Naive thymus-derived CD4-positive, alpha-beta T cell (primary cell): ENCODE measurements around the gene NACA. TPM values are rescaled to one million over a fixed set of nuclear protein-coding genes. Genes with fewer than 3 reads are reported as not detected.
"Not testable (repeated sequence)": the region's sequence is repeated elsewhere in the genome, so short reads cannot be mapped to it uniquely, and the experiment has no call there.

Experiments used
- ATAC-seq: fragments of 150-1000 bp; cut with Tn5 transposase; 2 replicates; pipeline ENCODE4 v1.10.0; 2021; ENCODE audit warnings: mild to moderate bottlenecking, moderate library complexity
- CTCF ChIA-PET: fragments of 350-600 bp; sonication (Branson Sonifier 250); formaldehyde crosslinking; loops from one replicate; lab custom pipeline; 2021; ENCODE audit warnings: antibody characterized with exemption; lab: Charles Lee
- POLR2A ChIA-PET: fragments of 350-600 bp; sonication (Branson Sonifier 250); formaldehyde crosslinking; loops from one replicate; lab custom pipeline; 2021; ENCODE audit warnings: antibody characterized with exemption, inconsistent platforms; lab: Charles Lee
- DNase-seq, 9 donors: peaks; one replicate each; pipeline versions ENCODE4 v3.0.0 to v3.0.0-alpha.2; 2020 to 2022; ENCODE audit warnings: mixed read lengths in 1 of 9
- H3K27ac ChIP-seq: one replicate; pipeline ENCODE4 v1.7.0; 2013; ENCODE audit warnings: mild to moderate bottlenecking, low read depth, low read length, moderate library complexity
- H3K27me3 ChIP-seq, 2 donors: one replicate each; pipeline ENCODE4 v1.7.0; 2013; ENCODE audit warnings: low read length in 2 of 2, mild to moderate bottlenecking in 2 of 2, moderate library complexity in 2 of 2; ENCODE audit not compliant: control insufficient read depth in 2 of 2, insufficient read depth in 2 of 2
- H3K36me3 ChIP-seq, 3 experiments: 1 replicate in 2 of 3; 2 replicates in 1 of 3; pipeline ENCODE4 v1.7.0; 2013; ENCODE audit warnings: low read length in 3 of 3, mild to moderate bottlenecking in 3 of 3, moderate library complexity in 1 of 3; ENCODE audit not compliant: insufficient read depth in 3 of 3, control insufficient read depth in 2 of 3
- H3K4me1 ChIP-seq, 2 donors: one replicate each; pipeline ENCODE4 v1.7.0; 2013; ENCODE audit warnings: low read length in 2 of 2, mild to moderate bottlenecking in 2 of 2, moderate library complexity in 1 of 2; ENCODE audit not compliant: control insufficient read depth in 2 of 2, insufficient read depth in 2 of 2
- H3K4me3 ChIP-seq: 2 replicates; pipeline ENCODE4 v1.7.0; 2013; ENCODE audit warnings: mild to moderate bottlenecking, low read length
- H3K9me3 ChIP-seq, 3 experiments: 1 replicate in 2 of 3; 2 replicates in 1 of 3; pipeline ENCODE4 v1.7.0; 2013; ENCODE audit warnings: low read length in 3 of 3; ENCODE audit not compliant: control insufficient read depth in 2 of 3
- H3K27ac Mint-ChIP-seq, 9 donors: one replicate each; pipeline ENCODE4 v1.8.0; 2020 to 2022; ENCODE audit warnings: mixed read lengths in 9 of 9, mild to moderate bottlenecking in 8 of 9, moderate library complexity in 5 of 9, inconsistent platforms in 2 of 9
- H3K27me3 Mint-ChIP-seq, 5 donors: one replicate each; pipeline ENCODE4 v1.8.0; 2021 to 2022; ENCODE audit warnings: mixed read lengths in 5 of 5, mild to moderate bottlenecking in 1 of 5
- H3K36me3 Mint-ChIP-seq, 5 donors: one replicate each; pipeline ENCODE4 v1.8.0; 2020 to 2022; ENCODE audit warnings: mixed read lengths in 5 of 5, mild to moderate bottlenecking in 3 of 5, inconsistent platforms in 1 of 5
- H3K4me1 Mint-ChIP-seq, 7 donors: one replicate each; pipeline ENCODE4 v1.8.0; 2020 to 2022; ENCODE audit warnings: mixed read lengths in 7 of 7, mild to moderate bottlenecking in 3 of 7, inconsistent platforms in 1 of 7
- H3K4me3 Mint-ChIP-seq, 10 donors: one replicate each; pipeline ENCODE4 v1.8.0; 2020 to 2022; ENCODE audit warnings: mild to moderate bottlenecking in 10 of 10, mixed read lengths in 10 of 10, moderate library complexity in 6 of 10, inconsistent platforms in 2 of 10
- H3K9me3 Mint-ChIP-seq, 11 donors: one replicate each; pipeline ENCODE4 v1.8.0; 2020 to 2022; ENCODE audit warnings: mixed read lengths in 11 of 11, mild to moderate bottlenecking in 4 of 11, inconsistent platforms in 1 of 11, moderate library complexity in 1 of 11
- intact Hi-C, 2 donors: fragments of 100-400 bp; cut with micrococcal nuclease; formaldehyde crosslinking; loops; one replicate each; pipeline ENCODE4 v1.15.1; 2023
- polyA plus RNA-seq, 2 donors: library from polyadenylated mRNA; unstranded; fragments of 300-500 nt; fragmentation: Illumina TruSeq; gene quantifications; one replicate each; pipeline ENCODE4 v1.2.3, GENCODE V29; 2021
- total RNA-seq, 6 experiments: library from RNA in 5 of 6; stranded (reverse) in 5 of 6; gene quantifications; 1 replicate in 5 of 6; 2 replicates in 1 of 6; pipeline ENCODE4 v1.2.3 and lab custom pipeline; 2021 to 2026

The NACA gene
- total and polyA plus RNA-seq, 7 experiments from 2014 or later = 834 to 1,626 (median 1,410) TPM

DNA sequence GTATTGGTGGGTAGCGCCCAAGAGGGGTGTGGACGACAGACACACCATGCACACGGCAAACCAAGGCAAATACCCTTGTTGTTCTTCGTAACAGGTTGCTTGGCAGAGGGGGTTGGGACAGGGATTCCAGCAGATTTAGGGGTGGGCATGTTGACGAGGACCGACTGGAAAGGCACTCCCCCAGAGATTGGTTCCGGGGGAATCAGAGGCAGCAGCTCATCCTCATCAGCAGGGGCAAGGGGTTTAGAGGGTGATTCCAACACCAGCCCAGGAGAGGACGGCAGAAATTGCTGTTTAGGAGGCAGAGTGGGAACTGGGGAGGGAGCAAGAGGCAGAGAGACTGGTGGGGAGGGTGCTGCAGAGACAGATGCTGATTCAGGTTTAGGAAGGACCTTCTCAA, 9.3 kb downstream of the NACA start:
- H3K9me3 ChIP-seq = no peaks in the 10 kb centered on the region
- Mint-ChIP-seq H3K27ac (peak overlapping the region in 8 of 9 donors; percentile 7 to 87 (median 64)), H3K27me3 (no peaks in the 10 kb centered on the region), H3K36me3 (peaks cover 15 to 60% (median 41%) of the 10 kb centered on the region in 5 donors), H3K4me3 (peak overlapping the region in 2 of 10 donors; percentile 15 to 41), H3K9me3 (no peaks in the 10 kb centered on the region), H3K4me1 (peaks cover 42 to 52% (median 50%) of the 10 kb centered on the region in 7 donors)
- intact Hi-C loops = no loop called here
- H3K27ac ChIP-seq = peak overlapping the region; percentile 12
- H3K27me3 ChIP-seq = no peaks in the 10 kb centered on the region
- H3K36me3 ChIP-seq = peaks cover 40 to 79% (median 44%) of the 10 kb centered on the region in 3 experiments
- no peak for DNase-seq
- no peak for ATAC-seq
- H3K4me3 ChIP-seq = no peak overlapping the region
- ChIA-PET CTCF (interaction anchor here (0.7 kb wide), 1 partner anchor 469 kb away, joined by 3 read pairs; no protein-coding TSS in a partner anchor), POLR2A (interaction anchor here (0.7 to 2.3 kb wide), 2 partner anchors 10 to 19 kb away, joined by 3 to 9 read pairs; partner anchors contain the start of gene NACA)
- H3K4me1 ChIP-seq = peaks cover 18 to 22% of the 10 kb centered on the region in 2 donors

DNA sequence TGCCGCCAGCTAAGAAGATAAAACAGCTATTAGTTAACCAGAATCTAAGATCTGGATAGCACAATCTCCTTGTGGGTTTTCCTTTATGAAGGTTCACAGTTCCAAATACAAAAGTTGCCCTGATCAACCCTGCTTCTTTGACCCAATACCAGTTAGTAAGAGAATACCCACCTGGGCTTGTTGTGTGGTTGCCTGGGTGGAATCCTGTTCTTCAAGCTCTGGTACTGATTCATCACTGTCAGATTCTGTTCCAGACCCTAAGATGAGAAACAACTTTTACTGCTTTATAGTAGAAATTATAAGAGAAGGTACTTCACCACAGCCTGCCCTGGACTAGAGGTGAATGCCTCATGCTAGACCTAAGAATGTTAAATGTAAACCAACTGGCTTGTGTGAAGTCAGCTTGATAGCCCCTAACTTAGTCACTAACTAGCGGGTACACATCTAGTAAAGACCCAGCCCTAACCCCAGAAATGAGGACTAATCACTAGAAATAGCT, 10.6 kb downstream of the NACA start:
- Histone ChIP-seq H3K9me3 (no peaks in the 10 kb centered on the region), H3K27ac (peak overlapping the region; percentile 12), H3K4me1 (peaks cover 6 to 9% of the 10 kb centered on the region in 2 donors), H3K36me3 (peaks cover 33 to 66% (median 37%) of the 10 kb centered on the region in 3 experiments), H3K27me3 (no peaks in the 10 kb centered on the region), H3K4me3 (no peak overlapping the region)
- Mint-ChIP-seq H3K4me3 (no peak overlapping the region), H3K4me1 (peaks cover 28 to 39% (median 37%) of the 10 kb centered on the region in 7 donors), H3K27ac (peak overlapping the region in 3 of 9 donors; percentile 8 to 47 (median 23)), H3K27me3 (no peaks in the 10 kb centered on the region), H3K36me3 (peaks cover 15 to 47% (median 32%) of the 10 kb centered on the region in 5 donors), H3K9me3 (no peaks in the 10 kb centered on the region)
- DNase-seq = no peak
- POLR2A ChIA-PET = interaction anchor here (0.8 kb wide), 1 partner anchor 25 kb away, joined by 3 read pairs; no protein-coding TSS in a partner anchor
- intact Hi-C loops = no loop called here
- ATAC-seq = no peak
- CTCF ChIA-PET = no interaction called here

DNA sequence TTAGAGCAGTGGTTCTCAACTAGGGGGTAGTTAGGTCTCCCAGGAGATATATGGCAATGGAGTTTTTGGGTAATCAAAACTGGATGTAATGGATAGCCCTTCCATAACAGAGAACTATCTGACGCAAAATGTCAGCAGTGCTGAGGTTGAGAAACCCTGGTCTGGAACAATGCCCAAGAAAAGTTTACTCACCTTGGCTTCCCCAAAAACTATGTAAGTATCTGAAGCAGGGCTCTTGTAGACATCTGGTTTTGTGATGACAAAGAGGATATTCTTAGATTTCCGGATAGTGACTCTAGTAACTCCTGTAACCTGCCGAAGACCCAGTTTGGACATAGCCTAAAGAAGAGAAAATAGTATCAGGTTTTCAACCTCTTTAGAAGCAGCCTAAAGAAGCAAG, 11.8 kb downstream of the NACA start:
- Histone ChIP-seq H3K27me3 (no peaks in the 10 kb centered on the region), H3K9me3 (no peaks in the 10 kb centered on the region), H3K36me3 (peaks cover 28 to 56% (median 37%) of the 10 kb centered on the region in 3 experiments), H3K4me3 (no peak overlapping the region), H3K4me1 (no peaks in the 10 kb centered on the region), H3K27ac (no peak overlapping the region)
- H3K27me3 Mint-ChIP-seq = no peaks in the 10 kb centered on the region
- ChIA-PET CTCF (interaction anchor here (0.5 kb wide), 1 partner anchor 39 kb away, joined by 3 read pairs; no protein-coding TSS in a partner anchor), POLR2A (interaction anchor here (1.1 kb wide), 1 partner anchor 75 kb away, joined by 3 read pairs; no protein-coding TSS in a partner anchor)
- peaks cover 15 to 39% (median 28%) of the 10 kb centered on the region in 5 donors for H3K36me3 Mint-ChIP-seq
- no peaks in the 10 kb centered on the region for H3K9me3 Mint-ChIP-seq
- peaks cover 19 to 30% (median 27%) of the 10 kb centered on the region in 7 donors for H3K4me1 Mint-ChIP-seq
- intact Hi-C loops = no loop called here
- no peak for ATAC-seq
- H3K27ac Mint-ChIP-seq = no peak overlapping the region
- no peak overlapping the region for H3K4me3 Mint-ChIP-seq
- no peak for DNase-seq

DNA sequence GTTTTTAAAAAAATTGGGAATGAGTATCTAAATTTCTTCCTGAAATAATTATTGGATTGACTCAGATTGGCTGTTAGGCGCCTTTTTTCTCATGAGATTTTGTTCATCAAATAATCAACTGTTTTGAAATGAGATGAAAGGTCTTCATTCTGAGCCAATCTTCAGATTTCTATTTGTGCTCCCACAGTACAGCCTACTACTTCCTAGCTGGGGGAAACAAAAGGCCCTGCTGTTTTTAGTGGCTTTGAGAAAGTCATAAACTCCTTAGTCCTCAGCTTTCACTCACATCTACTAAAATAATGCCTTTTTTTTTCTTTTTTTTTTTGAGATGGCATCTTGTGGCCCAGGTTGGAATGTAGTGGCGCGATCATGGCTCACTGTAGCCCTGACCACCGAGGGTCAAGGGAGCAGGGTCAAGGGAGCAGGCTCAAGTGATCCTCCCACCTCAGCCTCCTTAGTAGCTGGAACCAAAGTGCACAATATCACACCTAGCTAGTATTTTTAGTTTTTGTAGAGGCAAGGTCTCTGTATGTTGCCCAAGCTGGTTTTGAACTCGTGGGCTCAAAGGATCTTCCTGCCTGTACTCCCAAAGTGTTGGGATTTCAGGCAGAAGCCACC, 15.2 kb downstream of the NACA start:
- ChIA-PET POLR2A (interaction anchor here (0.7 to 1.1 kb wide), 2 partner anchors 10 to 16 kb away, joined by 3 to 7 read pairs; no protein-coding TSS in a partner anchor), CTCF (interaction anchor here (0.6 to 0.7 kb wide), 4 partner anchors 38 to 716 kb away, joined by 3 to 5 read pairs (median 4); no protein-coding TSS in a partner anchor)
- H3K9me3 ChIP-seq = no peaks in the 10 kb centered on the region
- no peak overlapping the region for H3K4me3 ChIP-seq
- DNase-seq (no peak), ATAC-seq (no peak)
- H3K4me3 Mint-ChIP-seq = no peak overlapping the region
- H3K27ac ChIP-seq = peak overlapping the region; percentile 14
- no peaks in the 10 kb centered on the region for H3K4me1 ChIP-seq
- H3K27me3 ChIP-seq = no peaks in the 10 kb centered on the region
- no peaks in the 10 kb centered on the region for H3K9me3 Mint-ChIP-seq
- H3K27me3 Mint-ChIP-seq = no peaks in the 10 kb centered on the region
- peaks cover 0 to 15% (median 8%) of the 10 kb centered on the region in 7 donors for H3K4me1 Mint-ChIP-seq
- H3K36me3 Mint-ChIP-seq = peaks cover 15 to 29% (median 25%) of the 10 kb centered on the region in 5 donors
- H3K27ac Mint-ChIP-seq = peak overlapping the region in 6 of 9 donors; percentile 28 to 72 (median 58)
- intact Hi-C loops = loop anchor here in 1 of 2 donors (1.0 kb wide), 1 partner anchor 22 kb away; the partner anchor contains the start of gene PTGES3
- peaks cover 21 to 29% (median 21%) of the 10 kb centered on the region in 3 experiments for H3K36me3 ChIP-seq

DNA sequence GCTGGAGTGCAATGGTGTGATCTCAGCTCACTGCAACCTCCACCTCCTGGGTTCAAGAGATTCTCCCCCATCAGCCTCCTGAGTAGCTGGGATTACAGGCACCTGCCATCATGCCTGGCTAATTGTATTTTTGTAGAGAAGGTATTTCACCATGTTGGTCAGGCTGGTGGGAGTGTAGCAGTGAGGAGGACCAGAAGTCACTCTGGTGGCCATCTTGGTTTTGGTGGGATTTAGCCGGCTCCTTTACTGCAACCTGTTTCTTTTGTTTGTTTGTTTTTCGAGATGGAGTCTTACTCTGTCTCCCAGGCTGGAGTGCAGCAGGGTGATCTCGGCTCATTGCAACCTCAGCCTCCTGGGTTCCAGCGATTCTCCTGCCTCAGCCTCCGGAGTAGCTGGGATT, 20.6 kb downstream of the NACA start:
- H3K36me3 Mint-ChIP-seq, H3K36me3 ChIP-seq, H3K27me3 Mint-ChIP-seq, H3K27me3 ChIP-seq, H3K27ac Mint-ChIP-seq, H3K4me3 Mint-ChIP-seq, DNase-seq, ATAC-seq, H3K9me3 ChIP-seq, H3K4me3 ChIP-seq, H3K9me3 Mint-ChIP-seq, H3K4me1 ChIP-seq, H3K4me1 Mint-ChIP-seq, intact Hi-C loops, H3K27ac ChIP-seq: not testable (repeated sequence)
- ChIA-PET POLR2A (interaction anchor here (0.7 kb wide), 1 partner anchor 1247 kb away, joined by 4 read pairs; no protein-coding TSS in a partner anchor), CTCF (interaction anchor here (0.6 kb wide), 1 partner anchor 389 kb away, joined by 3 read pairs; no protein-coding TSS in a partner anchor)

- Histone ChIP-seq H3K4me1 (no peaks in the 10 kb centered on the region), H3K9me3 (no peaks in the 10 kb centered on the region), H3K36me3 (no peaks in the 10 kb centered on the region), H3K27ac (no peak overlapping the region), H3K4me3 (no peak overlapping the region), H3K27me3 (no peaks in the 10 kb centered on the region)
- no peak for DNase-seq
- H3K4me1 Mint-ChIP-seq = peaks cover 0 to 11% (median 3%) of the 10 kb centered on the region in 7 donors
- CTCF ChIA-PET = no interaction called here
- no peak overlapping the region for H3K27ac Mint-ChIP-seq
- intact Hi-C loops = no loop called here
- peak; percentile 41 for ATAC-seq
- H3K4me3 Mint-ChIP-seq = no peak overlapping the region
- peaks cover 0 to 2% (median 0%) of the 10 kb centered on the region in 11 donors for H3K9me3 Mint-ChIP-seq
- peaks cover 0 to 3% (median 0%) of the 10 kb centered on the region in 5 donors for H3K36me3 Mint-ChIP-seq
- POLR2A ChIA-PET = interaction anchor here (0.8 to 1.3 kb wide), 2 partner anchors 11 to 15 kb away, joined by 4 to 7 read pairs; partner anchors contain the start of gene PTGES3
- H3K27me3 Mint-ChIP-seq = peaks cover 0 to 7% (median 0%) of the 10 kb centered on the region in 5 donors
Measured at GRCh38 chr12:56699020-56699661, 26.0 kb downstream of the NACA start.
